ENCODE results near the gene BCL2L11.

Gene BCL2L11

GRCh38 chr2:111191877-111192276, 71.2 kb downstream of the BCL2L11 start:
- DNase-seq (ENCODE audit: low read depth in 2 of 2), result no peak

GRCh38 chr2:111192776-111193368, 72.2 kb downstream of the BCL2L11 start:
- DNase-seq (ENCODE audit: low read depth in 2 of 2), result no peak

DNA sequence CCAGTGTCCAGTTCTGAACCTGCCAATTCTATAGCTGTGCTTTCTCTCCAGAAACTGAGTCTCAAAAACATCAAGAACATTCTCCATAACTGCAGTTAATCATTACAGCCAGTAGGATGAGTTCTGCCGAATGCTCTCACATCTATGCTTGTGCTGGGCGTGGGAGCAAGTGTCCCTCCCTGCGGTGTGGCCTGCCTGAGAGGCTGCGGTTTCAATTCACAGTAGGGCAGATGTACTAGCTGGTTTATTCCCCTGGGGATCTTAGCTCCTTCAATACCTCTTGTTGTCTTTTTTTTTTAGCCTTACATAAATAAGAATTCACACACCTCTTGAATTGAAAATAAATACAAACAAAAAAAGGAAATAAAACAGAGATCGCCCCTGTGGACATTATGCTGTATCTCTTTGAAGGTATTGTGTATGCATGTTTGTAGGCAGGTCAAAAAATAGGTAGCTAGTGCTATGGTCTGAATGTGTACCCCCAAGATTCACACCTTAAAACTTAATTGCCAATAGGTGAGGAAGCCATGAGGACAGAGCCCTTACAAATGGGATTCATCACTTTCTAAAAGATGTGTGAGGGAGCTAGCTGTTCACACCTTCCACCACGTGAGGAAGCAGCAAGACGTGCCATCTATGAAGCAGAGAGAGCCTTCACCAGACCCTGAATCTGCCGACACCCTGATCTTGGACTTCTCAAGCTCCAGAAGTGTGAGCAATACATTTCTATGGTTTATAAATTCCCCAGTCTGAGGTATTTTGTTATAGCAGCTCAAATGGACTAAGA, 74.3 kb downstream of the BCL2L11 start:
- no peak for DNase-seq (ENCODE audit: low read depth in 2 of 2)

DNA sequence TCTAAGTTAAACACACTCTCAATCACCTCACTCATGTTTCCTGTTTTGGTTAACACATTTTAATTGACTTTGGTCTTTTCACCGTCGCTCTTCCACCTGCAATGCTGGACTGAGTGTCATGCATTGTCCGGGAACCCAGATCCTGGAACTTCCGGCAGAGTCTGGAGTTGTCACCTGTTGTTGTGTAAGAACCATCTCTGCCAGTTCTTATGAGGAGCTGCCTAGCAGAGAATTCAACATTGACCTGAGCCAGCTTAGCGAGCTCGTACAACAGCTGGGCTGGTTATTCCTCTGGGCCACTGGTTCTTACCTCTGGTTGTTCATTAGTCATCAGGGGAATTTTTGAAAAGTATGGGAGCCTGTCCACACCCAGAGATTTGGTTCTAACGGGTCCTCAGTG, 75.7 kb downstream of the BCL2L11 start:
- no peak for DNase-seq (ENCODE audit: low read depth in 2 of 2)

DNA sequence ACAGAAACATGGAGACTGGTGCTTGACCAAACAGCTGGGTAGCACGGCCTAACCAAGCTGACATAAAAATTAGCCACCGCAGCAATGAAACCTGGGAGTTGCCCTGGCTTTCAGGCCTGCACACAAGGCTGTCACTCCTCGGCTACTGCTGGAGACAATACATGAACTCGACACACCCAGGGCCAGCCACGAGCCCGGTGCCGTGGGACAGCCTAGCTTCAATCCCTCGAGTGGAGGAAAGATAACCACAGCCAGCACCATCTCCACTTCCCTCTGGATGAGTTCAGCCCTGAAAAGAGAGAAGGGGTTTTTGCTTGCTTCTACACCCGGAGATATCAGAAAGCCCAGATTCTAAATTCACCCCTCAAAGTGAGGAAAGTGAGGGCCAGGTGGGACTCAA, 78.0 kb downstream of the BCL2L11 start:
- DNase-seq (ENCODE audit: low read depth in 2 of 2), result no peak

- no peak for DNase-seq (ENCODE audit: low read depth in 2 of 2)
These were observed 79.1 kb downstream of the BCL2L11 start for GRCh38 chr2:111199840-111200239.

DNA sequence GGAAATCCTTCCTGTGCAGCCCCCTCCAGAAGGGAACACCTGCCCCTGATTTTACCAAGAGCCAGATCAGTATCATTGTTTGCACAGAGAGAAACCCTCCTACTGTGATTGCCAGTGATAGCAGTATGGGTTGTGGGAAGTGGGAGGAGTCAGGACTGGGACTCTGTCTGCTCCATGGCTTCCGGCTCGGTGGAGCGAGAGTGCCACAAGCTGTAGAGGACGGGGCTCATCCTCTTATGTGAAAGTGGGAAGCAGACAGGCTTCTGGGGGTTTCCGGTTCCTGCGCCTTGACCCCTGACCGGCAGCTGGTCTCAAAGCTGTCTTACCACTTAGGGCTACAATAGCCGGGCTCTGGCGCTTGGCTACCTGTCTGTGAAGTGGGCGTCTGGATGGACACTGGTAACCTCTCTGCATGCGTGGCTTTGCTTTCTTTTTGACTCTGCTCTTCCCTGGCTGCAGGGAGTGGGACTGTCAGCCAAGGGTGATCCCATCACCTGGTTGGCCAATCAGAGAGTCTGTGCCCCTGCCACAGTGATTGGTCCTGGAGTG, 79.7 kb downstream of the BCL2L11 start:
- no peak for DNase-seq (ENCODE audit: low read depth in 2 of 2)

DNA sequence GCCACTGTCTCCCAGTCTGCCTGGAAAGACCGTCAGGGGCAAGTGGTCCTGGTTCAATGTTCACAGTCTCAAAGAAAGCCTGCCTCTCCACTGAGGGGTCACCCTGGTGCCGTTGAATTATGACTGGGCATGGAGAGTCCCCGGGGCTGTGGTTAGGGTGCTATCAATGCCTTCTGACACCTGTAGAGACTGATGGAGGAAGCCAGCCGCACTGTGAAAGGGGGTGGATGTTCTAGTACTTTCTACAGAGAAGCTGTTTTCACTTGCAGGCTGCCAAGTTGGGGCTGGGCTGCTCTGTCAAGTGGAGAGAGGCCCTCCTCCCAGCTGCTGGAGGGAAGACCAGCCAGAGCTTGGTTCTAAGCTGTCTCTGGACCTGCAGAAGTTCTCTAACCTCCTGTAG, 80.5 kb downstream of the BCL2L11 start:
- DNase-seq (ENCODE audit: low read depth in 2 of 2), result no peak

DNA sequence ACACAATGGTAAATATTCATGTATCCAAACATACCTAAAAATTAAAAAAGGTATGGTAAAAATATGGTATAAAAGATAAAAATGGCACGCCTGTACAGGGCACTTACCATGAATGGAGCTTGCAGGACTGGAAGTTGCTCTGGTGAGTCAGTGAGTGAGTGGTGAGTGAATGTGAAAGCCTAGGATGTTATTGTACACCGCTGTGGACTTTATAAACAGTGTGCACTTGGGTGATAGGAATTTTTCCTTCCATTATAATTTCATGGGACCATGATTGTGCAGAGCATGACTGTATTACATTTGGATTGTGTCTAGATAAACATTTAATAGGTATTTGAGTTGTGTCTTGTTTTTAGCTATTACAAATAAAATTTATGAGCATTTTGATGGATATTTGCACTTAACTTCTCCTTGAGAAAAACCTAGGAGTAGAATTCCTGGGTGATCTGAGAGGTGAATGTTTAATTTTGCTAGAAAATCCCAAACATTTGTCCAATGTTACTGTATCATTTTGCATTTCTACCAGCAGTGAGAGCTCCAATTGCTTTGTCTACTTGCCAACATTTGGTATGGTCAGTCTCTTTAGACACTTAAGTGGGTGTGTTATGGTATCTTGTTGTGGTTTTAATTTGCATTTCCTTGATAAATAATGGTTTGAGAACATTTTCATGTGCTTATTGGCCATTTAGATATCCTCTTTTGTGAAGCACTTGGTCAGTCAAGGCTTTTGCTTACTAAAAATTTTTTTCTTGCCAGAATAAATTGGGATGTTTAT, 81.7 kb downstream of the BCL2L11 start:
- no peak for DNase-seq (ENCODE audit: low read depth in 2 of 2)

DNA sequence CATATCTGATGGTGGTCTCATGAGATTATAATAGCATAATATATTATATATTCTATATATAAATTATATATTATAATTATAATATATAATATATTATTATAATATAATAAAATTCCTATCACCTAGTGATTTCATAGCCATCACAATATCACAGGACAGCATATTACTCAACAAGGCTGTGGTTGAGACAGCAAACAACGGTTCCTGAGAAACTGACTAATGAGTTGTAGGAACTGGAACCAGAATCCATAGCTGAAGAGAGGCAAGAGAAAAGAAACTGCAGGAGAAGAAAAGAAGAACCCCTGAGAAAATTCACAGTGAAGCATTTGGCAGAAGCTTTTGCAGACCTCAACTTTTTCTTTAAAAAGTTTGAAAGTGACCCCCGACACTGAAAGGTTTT, 84.0 kb downstream of the BCL2L11 start:
- DNase-seq (ENCODE audit: low read depth in 2 of 2), result no peak

DNA sequence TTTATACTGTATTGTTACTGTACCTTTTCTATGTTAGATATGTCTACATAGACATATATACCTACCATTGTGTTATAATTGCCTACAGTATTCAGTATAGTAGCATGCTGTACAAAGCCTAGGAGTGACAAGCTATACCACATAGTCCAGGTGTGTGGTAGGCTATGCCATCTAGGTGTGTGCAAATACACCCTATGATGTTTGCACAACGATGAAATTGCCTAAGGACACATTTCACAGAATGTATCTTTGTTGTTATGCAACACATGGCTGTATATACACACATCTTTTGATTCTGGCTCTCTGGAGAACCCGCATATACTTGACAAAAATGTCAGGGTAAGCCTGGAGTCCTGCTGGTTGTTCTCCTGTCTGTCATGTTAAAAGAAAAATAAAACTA, 85.1 kb downstream of the BCL2L11 start:
- DNase-seq (ENCODE audit: low read depth in 2 of 2), result no peak

- DNase-seq (ENCODE audit: low read depth in 2 of 2), result no peak
These were observed 87.1 kb downstream of the BCL2L11 start for GRCh38 chr2:111207851-111208250.

GRCh38 chr2:111208639-111209038, 87.9 kb downstream of the BCL2L11 start:
- DNase-seq (ENCODE audit: low read depth in 2 of 2), result no peak

DNA sequence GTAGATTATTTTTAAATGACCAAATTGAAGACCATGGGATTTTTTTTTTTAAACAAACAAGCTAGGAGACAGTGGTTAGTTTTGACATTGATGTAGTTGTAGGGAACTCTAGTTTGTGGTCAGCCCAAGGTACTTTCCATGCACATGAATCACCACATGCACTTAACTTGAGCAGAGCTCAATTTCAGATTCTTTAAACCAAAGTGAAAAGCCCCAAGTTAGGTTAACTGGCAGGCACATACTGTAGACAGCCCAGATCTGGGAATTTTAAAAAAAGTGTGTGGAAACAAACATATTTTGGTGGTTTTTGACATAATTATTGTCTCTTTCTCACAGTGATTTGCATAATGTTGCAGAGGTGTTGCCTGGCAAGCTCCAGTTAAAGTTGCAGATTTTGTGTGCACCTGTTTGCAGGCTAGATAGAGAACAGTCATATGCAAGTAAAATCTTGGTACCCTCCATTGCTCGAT, 88.4 kb downstream of the BCL2L11 start:
- peak in 1 of 2 donors; percentile 12 for DNase-seq (ENCODE audit: low read depth in 2 of 2)

DNA sequence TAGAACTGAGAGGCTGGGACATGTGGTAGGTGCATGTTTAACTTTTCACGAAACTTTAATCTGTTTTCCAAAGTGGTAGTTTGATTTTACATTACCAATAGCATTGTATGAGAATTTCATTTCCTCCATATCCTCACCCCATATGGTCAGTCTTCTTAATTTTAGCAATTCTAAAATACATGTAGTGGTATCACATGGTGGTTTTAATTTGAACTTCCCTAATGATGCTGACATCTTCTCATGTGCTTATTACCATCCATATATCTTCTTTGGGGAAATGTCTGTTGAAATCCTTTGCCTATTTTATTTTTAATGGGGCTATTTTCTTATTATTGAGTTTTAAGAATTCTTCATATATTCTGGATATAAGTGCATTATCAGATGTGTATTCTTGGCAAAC, 89.3 kb downstream of the BCL2L11 start:
- DNase-seq (ENCODE audit: low read depth in 2 of 2), result no peak

DNA sequence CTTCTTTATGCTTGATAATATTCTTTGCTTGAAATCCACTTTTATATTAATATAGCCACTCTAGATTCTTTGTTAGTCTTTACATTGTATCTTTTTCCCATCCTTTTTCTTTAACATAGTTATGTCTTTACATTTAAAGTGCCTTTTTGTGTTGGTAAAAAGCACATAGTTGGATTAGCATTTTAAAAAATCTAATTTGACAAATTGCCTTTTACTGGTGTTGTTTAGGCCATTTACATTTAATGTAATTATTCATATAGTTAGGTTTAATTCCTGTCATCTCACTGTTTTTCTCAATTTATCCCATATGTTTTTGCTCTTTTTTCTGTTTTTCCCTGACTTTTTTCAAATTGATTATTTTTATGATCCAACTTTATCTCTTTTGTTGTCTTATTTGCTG, 93.2 kb downstream of the BCL2L11 start:
- DNase-seq (ENCODE audit: low read depth in 2 of 2), result no peak

GRCh38 chr2:111216811-111217652, 96.3 kb downstream of the BCL2L11 start:
- DNase-seq (ENCODE audit: low read depth in 2 of 2), result no peak
